ENCODE data around the gene ZNF217.
"Not testable (repeated sequence)": the region's sequence is repeated elsewhere in the genome, so short reads cannot be mapped to it uniquely, and the experiment has no call there.

The ZNF217 gene

GRCh38 chr20:53636540-53637097 lies 43.0 kb upstream of the ZNF217 start:
- Histone ChIP-seq H3K9me3 (no peaks in the 10 kb centered on the region), H3K4me1 (no peaks in the 10 kb centered on the region), H3K4me3 (ENCODE audit: low read depth, low read length) (no peak overlapping the region), H3K27me3 (no peaks in the 10 kb centered on the region), H3K36me3 (no peaks in the 10 kb centered on the region)
- TF ChIP-seq CTCF (IDR thresholded peaks at IDR 0.05; ENCODE audit: low read depth, low read length): no peak
- no peak for DNase-seq

GRCh38 chr20:53635221-53635620 lies 41.6 kb upstream of the ZNF217 start:
- no peaks in the 10 kb centered on the region for H3K36me3 ChIP-seq
- no peak for TF ChIP-seq CTCF (IDR thresholded peaks at IDR 0.05; ENCODE audit: low read depth, low read length)
- DNase-seq: no peak

DNA sequence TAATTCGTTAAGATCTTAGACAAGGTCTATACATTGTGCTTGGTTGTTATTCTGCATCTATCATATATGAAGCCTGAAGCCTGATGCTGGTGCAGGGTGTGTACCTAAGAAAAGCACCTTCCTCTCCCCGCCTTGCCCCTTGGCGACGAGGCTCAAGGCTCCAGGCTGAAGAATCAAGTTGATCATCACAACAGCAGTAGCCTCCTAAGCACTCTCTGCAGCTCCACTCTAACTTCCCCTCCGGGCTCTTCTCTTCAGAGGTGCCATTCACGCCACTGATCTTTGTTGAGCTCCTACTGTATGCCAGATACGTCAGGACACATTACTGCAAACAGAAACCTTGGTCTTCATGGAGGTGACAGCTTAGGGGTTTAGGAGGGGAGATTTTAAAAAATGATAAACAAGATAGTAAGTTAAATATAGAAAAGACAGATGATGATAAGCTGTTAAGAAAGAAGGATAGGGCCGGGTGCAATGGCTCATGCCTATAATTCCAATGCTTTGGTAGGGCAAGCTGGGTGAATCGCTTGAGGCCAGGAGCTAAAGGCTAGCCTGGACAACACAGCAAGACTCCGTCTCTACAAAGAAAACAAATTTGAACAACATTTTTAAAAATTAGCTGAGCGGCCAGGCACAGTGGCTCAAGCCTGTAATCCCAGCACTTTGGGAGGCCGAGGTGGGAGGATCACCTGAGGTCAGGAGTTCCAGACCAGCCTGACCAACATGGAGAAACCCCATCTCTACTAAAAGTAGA lies 38.4 kb upstream of the ZNF217 start:
- TF ChIP-seq CTCF (IDR thresholded peaks at IDR 0.05; ENCODE audit: low read depth, low read length): no peak
- no peaks in the 10 kb centered on the region for H3K27me3 ChIP-seq
- no peaks in the 10 kb centered on the region for H3K9me3 ChIP-seq
- H3K36me3 ChIP-seq: no peaks in the 10 kb centered on the region
- no peak overlapping the region for H3K4me3 ChIP-seq (ENCODE audit: low read depth, low read length)
- no peaks in the 10 kb centered on the region for H3K4me1 ChIP-seq
- DNase-seq: no peak

More at GRCh38 chr20:53635221-53635620, 41.6 kb upstream of the ZNF217 start:
- Histone ChIP-seq H3K4me3 (ENCODE audit: low read depth, low read length) (no peak overlapping the region), H3K4me1 (no peaks in the 10 kb centered on the region), H3K27me3 (no peaks in the 10 kb centered on the region), H3K9me3 (no peaks in the 10 kb centered on the region)

DNA sequence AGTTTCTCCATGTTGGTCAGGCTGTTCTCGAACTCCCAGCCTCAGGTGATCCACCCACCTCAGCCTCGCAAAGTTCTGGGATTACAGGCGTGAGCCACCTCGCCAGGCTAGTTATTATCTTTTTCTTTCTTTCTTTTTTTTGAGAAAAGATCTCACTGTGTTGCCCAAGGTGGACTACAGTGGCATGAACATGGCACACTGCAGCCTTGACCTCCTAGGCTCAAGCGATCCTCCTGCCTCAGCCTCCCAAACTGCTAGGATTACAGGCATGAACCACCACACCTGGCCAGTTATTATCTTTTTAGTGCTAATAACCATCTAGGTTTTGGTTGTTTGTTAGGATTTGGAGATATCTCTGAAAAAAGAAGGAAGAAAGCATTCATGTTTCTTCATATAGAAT lies 35.8 kb upstream of the ZNF217 start:
- Histone ChIP-seq H3K4me1 (no peaks in the 10 kb centered on the region), H3K4me3 (ENCODE audit: low read depth, low read length) (no peak overlapping the region), H3K9me3 (no peaks in the 10 kb centered on the region), H3K27me3 (no peaks in the 10 kb centered on the region), H3K36me3 (no peaks in the 10 kb centered on the region)
- no peak for DNase-seq
- TF ChIP-seq CTCF (IDR thresholded peaks at IDR 0.05; ENCODE audit: low read depth, low read length): no peak

- not testable (repeated sequence) for H3K36me3 ChIP-seq
These were observed 35.1 kb upstream of the ZNF217 start for GRCh38 chr20:53628758-53629157.

DNA sequence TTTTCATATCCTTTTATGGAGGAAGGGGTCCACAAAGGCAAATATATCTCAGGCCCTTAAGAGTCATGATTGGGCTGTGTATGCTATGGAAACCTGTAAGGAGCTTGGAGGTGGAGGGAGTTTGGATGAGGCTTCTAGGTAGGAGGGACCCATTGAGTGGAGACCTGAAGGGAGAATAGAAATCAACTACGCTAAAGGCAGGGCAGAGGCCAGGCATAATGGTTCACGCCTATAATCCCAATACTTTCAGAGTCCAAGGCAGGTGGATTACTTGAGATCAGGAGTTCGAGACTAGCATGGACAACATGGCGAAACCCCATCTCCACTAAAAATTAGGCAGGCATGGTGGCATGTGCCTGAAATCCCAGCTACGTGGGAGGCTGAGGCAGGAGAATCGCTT lies 34.4 kb upstream of the ZNF217 start:
- Histone ChIP-seq H3K27me3 (no peaks in the 10 kb centered on the region), H3K4me1 (peaks cover 5% of the 10 kb centered on the region; the same call in 1 of the 2 replicates), H3K9me3 (no peaks in the 10 kb centered on the region), H3K36me3 (no peaks in the 10 kb centered on the region), H3K4me3 (ENCODE audit: low read depth, low read length) (no peak overlapping the region)
- no peak for TF ChIP-seq CTCF (IDR thresholded peaks at IDR 0.05; ENCODE audit: low read depth, low read length)
- DNase-seq: no peak

More at GRCh38 chr20:53628758-53629157, 35.1 kb upstream of the ZNF217 start:
- H3K4me1 ChIP-seq; H3K27me3 ChIP-seq; H3K4me3 ChIP-seq (ENCODE audit: low read depth, low read length); DNase-seq; H3K9me3 ChIP-seq: not testable (repeated sequence)

DNA sequence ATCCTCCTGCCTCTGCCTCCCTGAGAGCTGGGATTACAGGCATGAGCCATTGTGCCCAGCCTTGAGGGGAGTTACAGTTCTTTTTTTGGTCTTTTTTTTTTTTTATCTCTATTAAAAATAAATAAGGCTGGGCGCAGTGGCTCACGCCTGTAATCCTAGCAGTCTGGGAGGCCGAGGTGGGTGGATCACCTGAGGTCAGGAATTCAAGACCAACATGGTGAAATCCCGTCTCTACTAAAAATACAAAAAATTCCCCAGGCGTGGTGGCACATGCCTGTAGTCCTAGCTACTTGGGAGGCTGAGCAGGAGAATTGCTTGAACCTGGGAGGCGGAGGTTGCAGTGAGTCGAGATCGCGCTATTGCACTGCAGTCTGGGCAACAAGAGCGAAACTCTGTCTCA lies 33.4 kb upstream of the ZNF217 start:
- H3K4me1 ChIP-seq: peaks cover 13% of the 10 kb centered on the region
- not testable (repeated sequence) for H3K36me3 ChIP-seq; DNase-seq; H3K4me3 ChIP-seq (ENCODE audit: low read depth, low read length); H3K27me3 ChIP-seq; H3K9me3 ChIP-seq

All from BE2C (cell line).